Esophagus muscularis mucosa (tissue), 3 donors: Measurements from ENCODE around the gene RANBP17.

Source experiments
- CTCF ChIP-seq, 3 experiments: fragments of 200-600 bp in 2 of 3; fragments of 450-650 bp in 1 of 3; sonication (generic) in 2 of 3; IDR thresholded peaks; one replicate each; pipeline ENCODE4 v1.5.1; 2017 to 2019; ENCODE audit warnings: antibody characterized with exemption in 3 of 3, mild to moderate bottlenecking in 2 of 3, moderate library complexity in 1 of 3
- EP300 ChIP-seq: sonication (generic); formaldehyde crosslinking; IDR thresholded peaks from one replicate; pipeline ENCODE4 v1.6.1; 2017; ENCODE audit warnings: antibody characterized with exemption

GRCh38 chr5:171143171-171143570, 281.4 kb downstream of the RANBP17 start:
- TF ChIP-seq CTCF (IDR thresholded peaks at IDR 0.05) (no peak), EP300 (no peak)
